ENCODE data around the gene PARP15.

Gene PARP15

DNA sequence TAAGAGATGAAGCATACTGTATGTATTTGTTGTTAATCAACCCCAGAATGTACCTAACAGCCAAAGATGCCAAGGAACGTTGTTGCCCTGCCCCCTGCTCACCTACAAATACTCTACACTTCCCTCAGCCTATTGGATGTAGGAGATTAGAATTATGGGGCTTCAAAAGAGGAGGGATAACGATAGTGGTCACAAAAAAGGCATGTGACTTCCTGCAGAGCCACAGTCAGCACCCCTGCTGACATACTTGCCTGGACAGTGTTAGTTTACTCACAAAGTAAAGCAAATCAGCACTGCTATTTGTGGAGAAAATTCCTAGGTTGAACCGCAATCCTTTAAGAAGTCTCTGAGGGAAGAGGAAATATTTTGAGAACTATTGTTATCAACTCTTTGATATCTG is 37.9 kb downstream of the PARP15 start:
- no peak overlapping the region for H3K27ac Mint-ChIP-seq
- H3K9me3 Mint-ChIP-seq, result peaks cover 0 to 3% of the 10 kb centered on the region in 2 donors

DNA sequence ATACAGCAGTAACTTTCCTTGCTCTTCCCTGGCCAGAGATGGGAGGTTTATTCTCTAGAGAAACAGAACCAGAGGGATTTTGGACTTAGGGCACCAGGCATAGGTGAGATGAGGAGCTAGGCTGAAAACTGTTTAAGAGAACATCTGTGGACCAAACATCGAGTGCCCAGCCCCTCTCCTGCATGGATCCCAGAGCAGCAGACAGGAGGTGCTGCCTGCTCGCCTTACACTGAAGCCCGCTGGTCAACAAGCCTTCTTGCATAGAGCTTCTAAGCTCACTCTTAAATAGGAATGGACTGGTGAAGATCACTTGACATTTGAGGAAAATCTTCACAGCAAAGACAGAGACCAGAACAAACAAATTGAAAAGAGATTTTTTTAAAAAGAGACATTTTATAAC is 41.2 kb downstream of the PARP15 start:
- ATAC-seq (replicated peaks) (no peak), DNase-seq (no peak)
- H3K4me3 Mint-ChIP-seq, result no peak overlapping the region
- H3K9me3 Mint-ChIP-seq, result peaks cover 0 to 5% of the 10 kb centered on the region in 2 donors
- peaks cover 36 to 68% of the 10 kb centered on the region in 2 donors for H3K36me3 Mint-ChIP-seq
- peaks cover 49 to 87% of the 10 kb centered on the region in 2 donors for H3K4me1 Mint-ChIP-seq
- H3K27me3 Mint-ChIP-seq, result no peaks in the 10 kb centered on the region
- no peak overlapping the region for H3K27ac Mint-ChIP-seq

More for the DNA sequence above, 37.9 kb downstream of the PARP15 start:
- H3K36me3 Mint-ChIP-seq, result peaks cover 38 to 63% of the 10 kb centered on the region in 2 donors
- no peak for DNase-seq
- no peak overlapping the region for H3K4me3 Mint-ChIP-seq
- no peak for ATAC-seq (replicated peaks)
- H3K27me3 Mint-ChIP-seq, result no peaks in the 10 kb centered on the region
- peaks cover 29 to 66% of the 10 kb centered on the region in 2 donors for H3K4me1 Mint-ChIP-seq

GRCh38 chr3:122619040-122619439 is 41.6 kb downstream of the PARP15 start:
- Mint-ChIP-seq H3K27me3 (no peaks in the 10 kb centered on the region), H3K4me3 (no peak overlapping the region), H3K4me1 (peaks cover 51 to 91% of the 10 kb centered on the region in 2 donors), H3K36me3 (peaks cover 40 to 71% of the 10 kb centered on the region in 2 donors), H3K27ac (peak overlapping the region; percentile 42), H3K9me3 (peaks cover 0 to 5% of the 10 kb centered on the region in 2 donors)
- peak; percentile 19 to 26 for ATAC-seq (replicated peaks)
- DNase-seq, result no peak

DNA sequence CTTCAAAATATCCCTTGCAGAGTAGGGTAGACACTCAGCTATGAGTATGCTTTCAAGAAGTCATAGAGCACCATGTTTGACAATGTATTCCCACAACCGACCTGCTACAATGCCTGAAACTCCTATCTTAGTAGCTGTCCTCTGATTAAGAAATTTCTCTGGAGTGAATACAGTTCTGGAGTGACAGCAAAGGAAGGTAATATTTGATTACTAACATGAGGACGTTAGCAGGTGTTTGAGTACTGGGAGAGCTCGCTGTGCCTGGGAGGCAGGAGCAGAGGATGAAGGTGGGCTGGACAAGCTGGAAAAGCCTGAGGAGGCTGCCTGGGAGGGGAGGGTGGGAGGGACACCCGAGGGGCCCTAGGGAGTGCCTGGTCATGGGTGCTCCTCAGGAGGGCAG is 42.9 kb downstream of the PARP15 start:
- DNase-seq (no peak), ATAC-seq (replicated peaks) (no peak)
- peak overlapping the region; percentile 63 for H3K27ac Mint-ChIP-seq
- H3K9me3 Mint-ChIP-seq, result peaks cover 0 to 5% of the 10 kb centered on the region in 2 donors
- H3K27me3 Mint-ChIP-seq, result no peaks in the 10 kb centered on the region
- H3K4me1 Mint-ChIP-seq, result peaks cover 51 to 82% of the 10 kb centered on the region in 2 donors
- H3K4me3 Mint-ChIP-seq, result no peak overlapping the region
- H3K36me3 Mint-ChIP-seq, result peaks cover 45 to 71% of the 10 kb centered on the region in 2 donors

GRCh38 chr3:122621112-122621511 is 43.7 kb downstream of the PARP15 start:
- H3K27me3 Mint-ChIP-seq, result no peaks in the 10 kb centered on the region
- H3K36me3 Mint-ChIP-seq, result peaks cover 50 to 69% of the 10 kb centered on the region in 2 donors
- H3K4me3 Mint-ChIP-seq, result peak overlapping the region; percentile 23 to 65
- H3K4me1 Mint-ChIP-seq, result peaks cover 54 to 75% of the 10 kb centered on the region in 2 donors
- ATAC-seq (replicated peaks), result peak; percentile 35 to 53
- peak overlapping the region; percentile 74 for H3K27ac Mint-ChIP-seq
- DNase-seq, result no peak
- peaks cover 0 to 5% of the 10 kb centered on the region in 2 donors for H3K9me3 Mint-ChIP-seq

DNA sequence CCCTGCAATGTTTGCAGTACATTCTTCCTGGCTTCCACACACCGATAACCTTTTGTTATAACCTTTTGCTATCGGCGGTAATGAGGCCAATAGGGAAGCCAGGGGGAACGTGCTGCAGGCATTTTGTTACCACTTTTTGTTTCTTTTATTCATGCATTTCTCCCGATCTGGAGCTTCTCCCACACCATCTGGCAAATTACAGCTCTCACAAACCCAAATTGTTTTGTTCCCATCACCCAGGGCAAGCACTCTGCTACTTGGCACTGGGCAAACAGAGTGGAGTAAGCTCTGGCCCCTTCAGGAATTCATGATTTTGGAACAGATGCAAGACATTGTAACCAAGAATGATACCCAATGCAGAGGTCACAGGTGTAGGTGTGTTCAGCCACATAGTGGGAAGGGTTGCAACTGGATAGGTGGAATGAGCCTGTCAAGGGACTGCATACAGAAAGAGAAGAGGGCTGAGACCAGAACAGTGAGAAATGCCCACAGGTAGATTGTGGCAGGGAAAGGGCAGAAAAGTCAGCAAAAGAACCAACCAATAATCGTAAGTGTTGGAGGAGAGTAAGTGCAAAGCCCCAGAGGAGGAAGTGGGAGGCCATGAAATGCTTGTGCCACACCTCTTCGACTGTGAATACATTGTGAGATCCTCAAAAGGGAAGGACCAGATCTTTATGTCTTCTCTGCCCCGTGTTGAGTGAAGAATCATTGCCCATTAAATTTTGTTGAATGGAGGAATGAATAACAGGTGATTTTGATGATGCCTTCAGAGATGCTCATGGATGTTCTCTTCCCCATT is 45.8 kb downstream of the PARP15 start:
- DNase-seq (no peak), ATAC-seq (replicated peaks) (peak; percentile 44 to 51)
- Mint-ChIP-seq H3K4me3 (no peak overlapping the region), H3K4me1 (peaks cover 51 to 67% of the 10 kb centered on the region in 2 donors), H3K27me3 (no peaks in the 10 kb centered on the region), H3K27ac (no peak overlapping the region), H3K36me3 (peaks cover 57 to 75% of the 10 kb centered on the region in 2 donors), H3K9me3 (peaks cover 0 to 5% of the 10 kb centered on the region in 2 donors)

DNA sequence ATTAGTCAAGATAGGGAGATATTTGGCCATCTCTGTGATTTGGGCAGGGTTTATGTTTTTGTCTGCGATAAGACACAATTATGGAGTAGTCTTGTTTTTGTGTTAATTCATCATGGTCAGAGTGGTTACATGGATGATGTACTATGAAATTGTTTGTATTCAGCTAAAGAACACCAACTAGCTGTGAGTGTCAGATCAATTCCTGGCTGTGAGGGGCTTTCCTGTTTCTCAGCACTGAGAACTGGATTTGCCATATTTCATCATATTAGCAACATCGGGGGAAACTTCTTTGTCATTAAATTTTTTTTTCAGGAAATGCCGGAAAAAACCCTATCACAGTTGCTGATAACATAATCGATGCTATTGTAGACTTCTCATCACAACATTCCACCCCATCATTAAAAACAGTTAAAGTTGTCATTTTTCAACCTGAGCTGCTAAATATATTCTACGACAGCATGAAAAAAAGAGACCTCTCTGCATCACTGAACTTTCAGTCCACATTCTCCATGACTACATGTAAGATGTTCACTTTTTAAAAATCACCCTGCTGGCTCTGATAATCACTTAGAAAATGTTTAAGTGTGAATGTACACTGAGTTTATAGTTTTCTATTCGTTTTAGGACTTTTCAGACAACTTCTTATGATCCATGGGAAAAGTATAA is 49.2 kb downstream of the PARP15 start:
- Mint-ChIP-seq H3K27me3 (no peaks in the 10 kb centered on the region), H3K9me3 (peaks cover 0 to 5% of the 10 kb centered on the region in 2 donors), H3K4me3 (no peak overlapping the region), H3K4me1 (peaks cover 30 to 33% of the 10 kb centered on the region in 2 donors), H3K36me3 (peaks cover 49 to 72% of the 10 kb centered on the region in 2 donors), H3K27ac (no peak overlapping the region)
- ATAC-seq (replicated peaks) (no peak), DNase-seq (no peak)

DNA sequence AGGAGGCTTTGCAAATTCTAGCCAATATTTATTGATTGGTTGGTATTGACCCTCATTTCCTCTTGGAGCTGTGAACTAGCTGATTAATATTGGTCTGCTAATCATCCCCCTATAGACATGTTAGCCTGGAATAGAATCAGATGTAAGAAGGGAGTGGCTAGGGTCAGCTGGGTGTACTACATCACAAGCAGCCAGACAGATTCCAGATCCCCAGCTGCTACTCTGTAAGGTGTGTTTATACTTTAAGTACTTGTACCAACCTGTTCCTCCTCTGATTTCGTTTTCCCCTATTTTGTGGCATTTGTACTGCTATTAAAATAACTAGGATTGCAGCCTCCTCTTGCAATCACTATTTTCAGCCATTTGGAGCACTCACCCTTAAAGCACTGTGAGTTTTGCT is 49.9 kb downstream of the PARP15 start:
- no peak overlapping the region for H3K4me3 Mint-ChIP-seq
- no peak for DNase-seq

GRCh38 chr3:122628567-122628966 is 51.1 kb downstream of the PARP15 start:
- ATAC-seq (replicated peaks), result no peak
- no peak overlapping the region for H3K4me3 Mint-ChIP-seq
- DNase-seq, result no peak
- peaks cover 30 to 60% of the 10 kb centered on the region in 2 donors for H3K36me3 Mint-ChIP-seq
- no peaks in the 10 kb centered on the region for H3K9me3 Mint-ChIP-seq
- peaks cover 12 to 14% of the 10 kb centered on the region in 2 donors for H3K4me1 Mint-ChIP-seq
- H3K27ac Mint-ChIP-seq, result no peak overlapping the region
- no peaks in the 10 kb centered on the region for H3K27me3 Mint-ChIP-seq

More for the DNA sequence above, 49.9 kb downstream of the PARP15 start:
- H3K9me3 Mint-ChIP-seq, result peaks cover 0 to 5% of the 10 kb centered on the region in 2 donors
- no peaks in the 10 kb centered on the region for H3K27me3 Mint-ChIP-seq
- H3K27ac Mint-ChIP-seq, result no peak overlapping the region
- H3K4me1 Mint-ChIP-seq, result peaks cover 24 to 26% of the 10 kb centered on the region in 2 donors
- H3K36me3 Mint-ChIP-seq, result peaks cover 42 to 68% of the 10 kb centered on the region in 2 donors
- ATAC-seq (replicated peaks), result no peak

DNA sequence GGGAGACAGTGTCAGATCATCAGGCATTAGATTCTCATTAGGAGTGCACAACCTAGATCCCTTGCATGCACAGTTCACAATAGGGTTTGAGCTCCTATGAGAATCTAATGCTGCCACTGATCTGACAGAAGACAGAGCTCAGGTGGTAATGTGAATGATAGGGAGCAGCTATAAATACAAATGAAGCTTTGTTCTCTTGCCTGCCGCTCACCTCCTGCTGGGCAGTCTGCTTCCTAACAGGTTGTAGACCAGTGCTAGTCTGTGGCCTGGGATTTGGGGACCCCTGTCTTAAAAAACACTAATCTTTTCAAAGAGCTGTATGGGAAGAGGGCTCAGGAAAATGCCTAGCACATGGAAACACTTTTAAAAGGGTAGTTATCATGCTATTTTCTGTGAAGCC is 52.3 kb downstream of the PARP15 start:
- no peak overlapping the region for H3K4me3 Mint-ChIP-seq
- no peaks in the 10 kb centered on the region for H3K27me3 Mint-ChIP-seq
- DNase-seq (no peak), ATAC-seq (replicated peaks) (no peak)
- H3K9me3 Mint-ChIP-seq, result no peaks in the 10 kb centered on the region
- no peak overlapping the region for H3K27ac Mint-ChIP-seq
- peaks cover 34 to 65% of the 10 kb centered on the region in 2 donors for H3K36me3 Mint-ChIP-seq
- H3K4me1 Mint-ChIP-seq, result peaks cover 17 to 19% of the 10 kb centered on the region in 2 donors

DNA sequence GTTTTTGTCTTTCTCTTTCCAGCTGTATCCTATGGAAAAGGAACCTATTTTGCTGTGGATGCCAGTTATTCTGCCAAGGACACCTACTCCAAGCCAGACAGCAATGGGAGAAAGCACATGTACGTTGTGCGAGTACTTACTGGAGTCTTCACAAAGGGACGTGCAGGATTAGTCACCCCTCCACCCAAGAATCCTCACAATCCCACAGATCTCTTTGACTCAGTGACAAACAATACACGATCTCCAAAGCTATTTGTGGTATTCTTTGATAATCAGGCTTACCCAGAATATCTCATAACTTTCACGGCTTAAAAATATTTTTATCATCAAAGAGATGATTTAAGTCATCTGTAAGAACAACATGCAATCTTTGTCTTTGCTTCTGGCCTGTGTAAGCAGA is 58.3 kb downstream of the PARP15 start:
- Mint-ChIP-seq H3K4me3 (no peak overlapping the region), H3K9me3 (no peaks in the 10 kb centered on the region), H3K27ac (no peak overlapping the region), H3K4me1 (peaks cover 6 to 10% of the 10 kb centered on the region in 2 donors), H3K27me3 (no peaks in the 10 kb centered on the region), H3K36me3 (peaks cover 29 to 49% of the 10 kb centered on the region in 2 donors)
- ATAC-seq (replicated peaks), result no peak
- no peak for DNase-seq

DNA sequence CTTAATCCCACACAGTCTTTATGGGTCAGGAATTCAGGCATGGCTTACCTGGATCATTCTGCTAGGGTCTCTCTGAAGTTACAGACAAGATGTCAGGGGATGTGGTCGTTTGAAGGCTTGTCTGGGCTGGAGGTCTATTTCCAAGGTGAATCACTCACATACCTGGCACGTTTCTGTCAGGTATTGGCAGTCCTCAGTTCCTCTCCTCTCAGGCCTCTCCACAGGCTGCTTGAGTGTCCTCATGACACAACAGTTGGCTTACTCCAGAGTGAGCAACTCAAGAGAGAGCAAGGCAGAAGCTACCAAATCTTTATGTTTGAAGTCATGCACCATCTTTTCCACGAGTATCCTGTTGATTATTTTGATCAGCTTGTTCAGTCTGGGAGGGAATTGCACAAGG is 59.2 kb downstream of the PARP15 start:
- H3K36me3 Mint-ChIP-seq, result peaks cover 29 to 45% of the 10 kb centered on the region in 2 donors
- no peaks in the 10 kb centered on the region for H3K9me3 Mint-ChIP-seq
- H3K4me3 Mint-ChIP-seq, result no peak overlapping the region
- DNase-seq (no peak), ATAC-seq (replicated peaks) (no peak)
- H3K27me3 Mint-ChIP-seq, result no peaks in the 10 kb centered on the region
- peaks cover 6 to 10% of the 10 kb centered on the region in 2 donors for H3K4me1 Mint-ChIP-seq
- H3K27ac Mint-ChIP-seq, result no peak overlapping the region

DNA sequence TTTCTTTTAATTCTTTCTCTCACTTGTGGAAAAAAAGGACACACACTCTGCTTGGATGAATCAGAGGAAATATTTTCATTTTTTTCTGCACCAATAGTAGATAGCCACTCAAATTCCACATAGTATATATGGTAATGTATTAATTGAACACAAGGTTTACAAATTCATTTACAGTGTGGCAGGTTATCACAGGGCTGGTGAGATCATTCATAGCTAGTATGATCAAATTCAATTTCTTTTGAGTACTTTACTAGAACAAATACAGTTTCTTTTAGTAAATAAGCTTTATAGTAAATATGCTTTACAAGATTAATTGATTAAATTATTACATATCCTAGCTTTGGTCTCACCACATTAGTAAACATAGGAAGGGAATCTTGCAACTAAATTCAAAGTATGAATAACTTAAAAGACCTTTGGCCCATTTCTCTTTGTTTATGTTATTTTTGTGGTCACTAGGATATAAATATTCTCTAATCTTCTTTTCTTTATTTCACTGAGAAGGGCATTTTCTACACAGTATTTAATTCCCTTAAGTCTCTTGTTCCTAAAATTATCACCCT is 63.1 kb downstream of the PARP15 start:
- Mint-ChIP-seq H3K36me3 (peaks cover 22 to 29% of the 10 kb centered on the region in 2 donors), H3K9me3 (peaks cover 0 to 1% of the 10 kb centered on the region in 2 donors), H3K4me1 (peaks cover 3 to 17% of the 10 kb centered on the region in 2 donors), H3K27me3 (no peaks in the 10 kb centered on the region), H3K4me3 (no peak overlapping the region), H3K27ac (peak overlapping the region; percentile 20)
- ATAC-seq (replicated peaks), result no peak
- DNase-seq, result no peak

- Mint-ChIP-seq H3K36me3 (peaks cover 11 to 17% of the 10 kb centered on the region in 2 donors), H3K27me3 (no peaks in the 10 kb centered on the region), H3K4me3 (no peak overlapping the region), H3K4me1 (peaks cover 10 to 36% of the 10 kb centered on the region in 2 donors), H3K9me3 (peaks cover 0 to 1% of the 10 kb centered on the region in 2 donors), H3K27ac (no peak overlapping the region)
- DNase-seq, result no peak
- ATAC-seq (replicated peaks), result peak in 1 of 2 donors; percentile 39
Measured at GRCh38 chr3:122642935-122643334, 65.5 kb downstream of the PARP15 start.
